Endothelial cell (in vitro differentiated cells): ENCODE measurements around the gene GBF1. TPM values are rescaled to one million over a fixed set of nuclear protein-coding genes. Genes with fewer than 3 reads are reported as not detected.
A peak's percentile ranks its signal among the peaks of the same experiment; 100 is the strongest.

Source experiments
- DNase-seq: peaks from one replicate; pipeline ENCODE4 v3.0.0; 2021; ENCODE audit warnings: low spot score
- H3K27ac Mint-ChIP-seq: one replicate; pipeline ENCODE4 v1.8.0; 2021; ENCODE audit warnings: mixed read lengths, inconsistent platforms; ENCODE audit not compliant: unreplicated experiment
- H3K27me3 Mint-ChIP-seq: one replicate; pipeline ENCODE4 v1.8.0; 2021; ENCODE audit warnings: mild to moderate bottlenecking, moderate library complexity, mixed read lengths, inconsistent platforms; ENCODE audit not compliant: unreplicated experiment
- H3K36me3 Mint-ChIP-seq: one replicate; pipeline ENCODE4 v1.8.0; 2021; ENCODE audit warnings: mild to moderate bottlenecking, low read depth, mixed read lengths, inconsistent platforms; ENCODE audit not compliant: unreplicated experiment
- H3K4me1 Mint-ChIP-seq: one replicate; pipeline ENCODE4 v1.8.0; 2021; ENCODE audit warnings: mild to moderate bottlenecking, mixed read lengths, inconsistent platforms; ENCODE audit not compliant: unreplicated experiment
- H3K4me3 Mint-ChIP-seq: one replicate; pipeline ENCODE4 v1.8.0; 2021; ENCODE audit warnings: mild to moderate bottlenecking, mixed read lengths, inconsistent platforms; ENCODE audit not compliant: unreplicated experiment
- H3K9me3 Mint-ChIP-seq: one replicate; pipeline ENCODE4 v1.8.0; 2021; ENCODE audit warnings: mixed read lengths, inconsistent platforms; ENCODE audit not compliant: unreplicated experiment
- long read RNA-seq: library from polyadenylated mRNA; unstranded; transcript quantifications from one replicate; pipeline ENCODE4 v2.0.0, GENCODE V29; 2020; ENCODE audit not compliant: unreplicated experiment
- total RNA-seq: library from RNA; stranded (reverse); fragmentation: NEBNext Ultra II Directional; extraction: Animal tissue kit (Norgen Biotek cat#: 25700); gene quantifications from one replicate; pipeline ENCODE4 v1.2.1, GENCODE V29; 2021; ENCODE audit not compliant: unreplicated experiment
- TF ChIP-seq, protein P1 (sequence below): fragments of 200-600 bp; sonication (generic); IDR thresholded peaks from one replicate; pipeline ENCODE4 v1.5.0; 2021; ENCODE audit warnings: antibody characterized with exemption; ENCODE audit not compliant: unreplicated experiment

GBF1 gene, protein sequence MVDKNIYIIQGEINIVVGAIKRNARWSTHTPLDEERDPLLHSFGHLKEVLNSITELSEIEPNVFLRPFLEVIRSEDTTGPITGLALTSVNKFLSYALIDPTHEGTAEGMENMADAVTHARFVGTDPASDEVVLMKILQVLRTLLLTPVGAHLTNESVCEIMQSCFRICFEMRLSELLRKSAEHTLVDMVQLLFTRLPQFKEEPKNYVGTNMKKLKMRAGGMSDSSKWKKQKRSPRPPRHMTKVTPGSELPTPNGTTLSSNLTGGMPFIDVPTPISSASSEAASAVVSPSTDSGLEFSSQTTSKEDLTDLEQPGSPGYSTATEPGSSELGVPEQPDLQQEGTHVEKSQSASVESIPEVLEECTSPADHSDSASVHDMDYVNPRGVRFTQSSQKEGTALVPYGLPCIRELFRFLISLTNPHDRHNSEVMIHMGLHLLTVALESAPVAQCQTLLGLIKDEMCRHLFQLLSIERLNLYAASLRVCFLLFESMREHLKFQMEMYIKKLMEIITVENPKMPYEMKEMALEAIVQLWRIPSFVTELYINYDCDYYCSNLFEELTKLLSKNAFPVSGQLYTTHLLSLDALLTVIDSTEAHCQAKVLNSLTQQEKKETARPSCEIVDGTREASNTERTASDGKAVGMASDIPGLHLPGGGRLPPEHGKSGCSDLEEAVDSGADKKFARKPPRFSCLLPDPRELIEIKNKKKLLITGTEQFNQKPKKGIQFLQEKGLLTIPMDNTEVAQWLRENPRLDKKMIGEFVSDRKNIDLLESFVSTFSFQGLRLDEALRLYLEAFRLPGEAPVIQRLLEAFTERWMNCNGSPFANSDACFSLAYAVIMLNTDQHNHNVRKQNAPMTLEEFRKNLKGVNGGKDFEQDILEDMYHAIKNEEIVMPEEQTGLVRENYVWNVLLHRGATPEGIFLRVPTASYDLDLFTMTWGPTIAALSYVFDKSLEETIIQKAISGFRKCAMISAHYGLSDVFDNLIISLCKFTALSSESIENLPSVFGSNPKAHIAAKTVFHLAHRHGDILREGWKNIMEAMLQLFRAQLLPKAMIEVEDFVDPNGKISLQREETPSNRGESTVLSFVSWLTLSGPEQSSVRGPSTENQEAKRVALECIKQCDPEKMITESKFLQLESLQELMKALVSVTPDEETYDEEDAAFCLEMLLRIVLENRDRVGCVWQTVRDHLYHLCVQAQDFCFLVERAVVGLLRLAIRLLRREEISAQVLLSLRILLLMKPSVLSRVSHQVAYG (N-terminal part only)
- total RNA-seq, result 45.1 TPM
- long read RNA-seq, partial matches to known transcripts, result 2 of 3 reads
- long read RNA-seq, other reads (novel, unspliced or antisense), result 1 of 3 reads

DNA sequence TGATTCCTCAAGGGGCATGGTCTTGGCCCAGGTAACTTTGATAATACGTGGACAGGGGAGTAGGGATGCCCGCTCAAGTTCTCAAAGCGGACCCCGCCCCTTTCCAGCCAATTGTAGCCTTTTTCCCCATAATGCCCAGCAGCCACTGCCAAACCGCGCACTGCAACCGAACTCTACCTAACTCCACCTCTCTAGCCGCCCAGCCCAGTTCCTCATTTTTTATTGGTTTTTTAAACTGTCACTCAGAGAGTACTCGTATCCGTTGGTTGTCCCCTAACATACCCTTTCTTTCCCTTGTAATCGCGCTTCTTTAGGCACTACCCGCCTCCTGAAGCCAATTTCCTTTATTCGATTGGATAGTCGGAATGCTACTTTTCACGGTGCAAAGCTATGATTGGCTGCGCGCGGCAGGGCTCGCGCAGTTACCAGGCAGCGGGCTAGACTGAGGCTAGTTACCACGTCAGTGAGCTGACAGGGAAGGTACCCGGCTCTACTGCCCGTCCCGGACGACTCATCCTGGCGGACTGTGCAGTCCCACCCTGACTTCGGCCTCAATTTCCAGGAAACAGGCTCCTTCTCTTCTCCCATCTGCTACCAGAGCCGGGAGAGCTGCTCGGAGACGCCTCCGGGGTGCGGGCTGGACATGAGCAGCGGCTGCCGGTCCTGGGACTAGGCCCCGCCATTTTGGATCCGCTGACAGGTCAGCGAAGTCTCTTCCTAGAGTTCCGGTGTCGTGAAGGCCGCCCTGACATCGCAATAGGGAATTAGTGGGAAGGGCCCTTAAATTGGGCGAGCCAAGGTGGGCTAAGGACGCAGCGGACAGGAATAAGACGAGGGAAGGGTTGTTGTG, at the start of gene GBF1:
GBF1 (plus strand) TSS at position 451 of the 850 bp plus-strand sequence. CDS start 13,407 bp downstream, outside the sequence.
- Mint-ChIP-seq H3K9me3 (no peaks in the 10 kb centered on the region), H3K36me3 (peaks cover 4% of the 10 kb centered on the region), H3K4me3 (peak within 1 kb of the TSS; percentile 99), H3K4me1 (peaks cover 38% of the 10 kb centered on the region), H3K27me3 (peaks cover 15% of the 10 kb centered on the region), H3K27ac (peak within 1 kb of the TSS; percentile 95)
- peak; percentile 80 for DNase-seq
- TF ChIP-seq, protein P1, sequence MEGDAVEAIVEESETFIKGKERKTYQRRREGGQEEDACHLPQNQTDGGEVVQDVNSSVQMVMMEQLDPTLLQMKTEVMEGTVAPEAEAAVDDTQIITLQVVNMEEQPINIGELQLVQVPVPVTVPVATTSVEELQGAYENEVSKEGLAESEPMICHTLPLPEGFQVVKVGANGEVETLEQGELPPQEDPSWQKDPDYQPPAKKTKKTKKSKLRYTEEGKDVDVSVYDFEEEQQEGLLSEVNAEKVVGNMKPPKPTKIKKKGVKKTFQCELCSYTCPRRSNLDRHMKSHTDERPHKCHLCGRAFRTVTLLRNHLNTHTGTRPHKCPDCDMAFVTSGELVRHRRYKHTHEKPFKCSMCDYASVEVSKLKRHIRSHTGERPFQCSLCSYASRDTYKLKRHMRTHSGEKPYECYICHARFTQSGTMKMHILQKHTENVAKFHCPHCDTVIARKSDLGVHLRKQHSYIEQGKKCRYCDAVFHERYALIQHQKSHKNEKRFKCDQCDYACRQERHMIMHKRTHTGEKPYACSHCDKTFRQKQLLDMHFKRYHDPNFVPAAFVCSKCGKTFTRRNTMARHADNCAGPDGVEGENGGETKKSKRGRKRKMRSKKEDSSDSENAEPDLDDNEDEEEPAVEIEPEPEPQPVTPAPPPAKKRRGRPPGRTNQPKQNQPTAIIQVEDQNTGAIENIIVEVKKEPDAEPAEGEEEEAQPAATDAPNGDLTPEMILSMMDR, result no peak

DNA sequence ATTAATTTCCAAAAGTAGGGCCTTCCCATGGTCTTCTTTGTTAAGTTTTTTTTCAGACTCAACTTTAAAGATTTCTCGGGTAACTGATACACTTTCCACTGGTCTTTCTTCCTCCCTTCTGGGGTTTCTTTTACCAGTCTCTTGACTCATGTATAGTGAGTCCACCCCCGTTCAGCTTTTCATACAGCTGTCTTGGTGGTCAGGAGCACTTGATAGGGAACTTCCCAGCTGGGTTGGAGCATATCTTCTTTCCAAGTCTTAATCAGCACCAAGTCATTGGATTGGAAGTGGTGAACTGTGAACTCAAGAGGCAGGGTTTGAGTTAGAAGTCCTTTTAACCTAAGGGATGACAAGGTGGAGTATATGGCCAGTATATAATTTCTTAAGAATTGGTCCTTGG, 48.4 kb upstream of the GBF1 start:
- Mint-ChIP-seq H3K27ac (no peak overlapping the region), H3K4me1 (no peaks in the 10 kb centered on the region), H3K4me3 (no peak overlapping the region), H3K36me3 (peaks cover 7% of the 10 kb centered on the region), H3K9me3 (peaks cover 5% of the 10 kb centered on the region), H3K27me3 (peaks cover under 1% of the 10 kb centered on the region)
- no peak for DNase-seq
- TF ChIP-seq, protein P1, result no peak

DNA sequence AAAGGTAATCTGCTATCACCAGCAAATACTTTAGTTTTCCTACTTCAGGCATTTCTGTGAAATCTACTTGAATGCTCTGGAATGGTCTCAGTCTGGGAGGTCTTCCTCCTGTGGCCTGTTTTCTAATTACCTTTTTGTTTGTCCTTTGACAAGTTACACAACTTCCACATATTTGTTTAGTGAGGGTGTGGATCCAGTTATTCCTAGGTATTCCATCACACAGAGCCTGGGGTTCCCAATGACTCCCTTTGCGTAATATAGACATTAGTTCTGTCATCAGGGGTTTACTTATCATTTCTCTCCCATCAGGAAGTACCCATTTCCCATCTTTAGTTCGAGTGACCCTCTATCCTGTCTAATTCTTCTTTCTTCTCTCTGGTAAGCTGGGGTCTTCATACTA, 47.3 kb upstream of the GBF1 start:
- H3K4me3 Mint-ChIP-seq, result no peak overlapping the region
- TF ChIP-seq, protein P1, result no peak
- no peak for DNase-seq
- H3K27me3 Mint-ChIP-seq, result peaks cover 2% of the 10 kb centered on the region
- peaks cover 6% of the 10 kb centered on the region for H3K9me3 Mint-ChIP-seq
- H3K36me3 Mint-ChIP-seq, result peaks cover 13% of the 10 kb centered on the region
- H3K4me1 Mint-ChIP-seq, result no peaks in the 10 kb centered on the region
- H3K27ac Mint-ChIP-seq, result no peak overlapping the region

DNA sequence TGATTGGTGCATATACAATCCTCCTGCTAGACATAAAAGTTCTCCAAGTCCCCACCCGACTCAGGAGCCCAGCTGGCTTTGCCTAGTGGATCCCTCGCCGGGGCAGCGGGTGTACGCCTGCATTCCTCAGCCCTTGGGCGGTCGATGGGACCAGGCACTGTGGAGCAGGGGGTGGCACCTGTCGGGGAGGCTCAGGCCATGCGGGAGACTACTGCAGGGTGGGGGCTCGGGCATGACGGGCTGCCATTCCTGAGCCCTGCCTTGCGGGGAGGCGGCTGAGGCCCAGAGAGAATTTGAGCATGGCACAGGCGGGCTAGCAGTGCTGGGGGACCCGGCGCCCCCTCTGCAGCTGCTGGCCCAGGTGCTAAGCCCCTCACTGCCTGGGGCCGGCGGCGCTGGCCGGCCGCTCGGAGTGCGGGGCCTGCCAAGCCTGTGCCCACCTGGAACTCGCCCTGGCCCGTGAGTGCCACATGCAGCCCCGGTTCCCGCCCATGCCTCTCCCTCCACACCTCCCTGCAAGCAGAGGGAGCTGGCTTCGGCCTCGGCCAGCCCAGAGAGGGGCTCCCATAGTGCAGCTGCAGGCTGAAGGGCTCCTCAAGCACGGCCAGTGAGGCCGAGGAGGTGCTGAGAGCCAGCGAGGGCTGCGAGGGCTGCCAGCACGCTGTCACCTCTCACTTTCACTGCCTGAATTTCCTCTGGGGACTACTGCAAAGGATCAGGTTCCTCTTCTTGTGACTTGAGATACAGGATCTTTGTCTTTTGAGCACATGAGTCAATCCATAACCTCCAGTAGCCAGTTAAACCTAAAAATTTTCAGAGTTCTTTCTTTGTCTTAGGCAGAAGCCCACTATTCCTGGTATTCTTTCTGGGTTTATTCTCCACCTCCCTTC, 44.3 kb upstream of the GBF1 start:
- no peaks in the 10 kb centered on the region for H3K4me1 Mint-ChIP-seq
- DNase-seq, result no peak
- H3K36me3 Mint-ChIP-seq, result peaks cover 18% of the 10 kb centered on the region
- peaks cover 7% of the 10 kb centered on the region for H3K27me3 Mint-ChIP-seq
- H3K27ac Mint-ChIP-seq, result no peak overlapping the region
- H3K9me3 Mint-ChIP-seq, result peaks cover 4% of the 10 kb centered on the region
- no peak overlapping the region for H3K4me3 Mint-ChIP-seq
- TF ChIP-seq, protein P1, result no peak
